Fibroblast of lung (primary cell): Measurements from ENCODE around the gene MCEE.

ENCODE experiments used
- EZH2 ChIP-seq: IDR thresholded peaks from 2 replicates; pipeline ENCODE4 v1.5.1; 2012; ENCODE audit warnings: low read length, control low read depth, mild to moderate bottlenecking; ENCODE audit errors: missing control alignments
- TF ChIP-seq, protein P1 (sequence below), 2 donors: IDR thresholded peaks in 1 of 2; conservative IDR thresholded peaks in 1 of 2; 1 replicate in 1 of 2; 2 replicates in 1 of 2; pipeline ENCODE4 v1.5.1; 2011 to 2012; ENCODE audit warnings: low read length in 2 of 2, control low read depth in 1 of 2, inconsistent platforms in 1 of 2, low read depth in 1 of 2, mild to moderate bottlenecking in 1 of 2

DNA sequence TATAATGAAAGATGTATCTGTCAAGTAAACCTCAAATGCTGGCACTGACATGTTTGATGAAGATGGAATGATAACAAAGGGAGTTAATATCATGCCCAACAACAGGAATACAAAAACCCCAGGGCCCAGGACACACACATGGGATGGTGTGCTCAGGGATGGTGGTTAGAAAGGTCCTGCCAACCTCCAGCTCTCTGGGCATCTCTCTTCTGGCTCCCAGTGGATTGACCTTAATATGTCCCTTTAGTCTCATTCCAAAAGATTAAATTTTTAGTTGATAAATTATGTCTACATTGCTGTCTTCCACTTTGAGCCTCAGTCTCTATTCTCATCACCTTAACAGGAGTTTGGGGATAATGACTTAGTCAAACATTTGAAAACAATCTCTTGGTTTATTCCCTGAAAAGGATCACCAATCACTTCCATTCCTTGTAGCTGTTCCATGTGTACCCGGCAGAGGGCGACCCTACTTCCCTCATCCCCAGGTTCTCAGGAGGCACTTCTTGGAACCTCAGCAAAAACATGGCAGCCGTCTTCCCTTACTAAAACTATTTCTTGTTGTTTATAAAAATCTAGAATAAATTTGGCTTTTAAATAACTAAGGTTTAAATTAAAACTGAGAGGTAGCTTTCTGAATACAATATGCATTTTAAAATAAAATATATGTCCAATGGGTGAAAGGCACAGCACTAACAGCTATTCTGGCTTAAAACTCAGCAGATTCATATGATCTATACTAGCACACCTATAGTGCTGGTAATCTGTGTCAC is 29.6 kb downstream of the MCEE start:
- TF ChIP-seq EZH2 = no peak
- TF ChIP-seq, protein P1, sequence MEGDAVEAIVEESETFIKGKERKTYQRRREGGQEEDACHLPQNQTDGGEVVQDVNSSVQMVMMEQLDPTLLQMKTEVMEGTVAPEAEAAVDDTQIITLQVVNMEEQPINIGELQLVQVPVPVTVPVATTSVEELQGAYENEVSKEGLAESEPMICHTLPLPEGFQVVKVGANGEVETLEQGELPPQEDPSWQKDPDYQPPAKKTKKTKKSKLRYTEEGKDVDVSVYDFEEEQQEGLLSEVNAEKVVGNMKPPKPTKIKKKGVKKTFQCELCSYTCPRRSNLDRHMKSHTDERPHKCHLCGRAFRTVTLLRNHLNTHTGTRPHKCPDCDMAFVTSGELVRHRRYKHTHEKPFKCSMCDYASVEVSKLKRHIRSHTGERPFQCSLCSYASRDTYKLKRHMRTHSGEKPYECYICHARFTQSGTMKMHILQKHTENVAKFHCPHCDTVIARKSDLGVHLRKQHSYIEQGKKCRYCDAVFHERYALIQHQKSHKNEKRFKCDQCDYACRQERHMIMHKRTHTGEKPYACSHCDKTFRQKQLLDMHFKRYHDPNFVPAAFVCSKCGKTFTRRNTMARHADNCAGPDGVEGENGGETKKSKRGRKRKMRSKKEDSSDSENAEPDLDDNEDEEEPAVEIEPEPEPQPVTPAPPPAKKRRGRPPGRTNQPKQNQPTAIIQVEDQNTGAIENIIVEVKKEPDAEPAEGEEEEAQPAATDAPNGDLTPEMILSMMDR (conservative IDR thresholded peaks at IDR 0.05 in 1 of 2, IDR thresholded peaks at IDR 0.05 in 1 of 2; ENCODE audit: low read depth in 1 of 2, low read length in 2 of 2) = peak; percentile 64 to 91
